Ovary (tissue), 3 donors: Measurements from ENCODE around the gene CD300LB.

Experiments
- CTCF ChIP-seq, 3 donors: fragments of 450-650 bp in 2 of 3; fragments of 200-600 bp in 1 of 3; IDR thresholded peaks; one replicate each; pipeline versions ENCODE4 v1.5.1 to v1.8.0; 2016 to 2022; ENCODE audit warnings: antibody characterized with exemption in 3 of 3, mild to moderate bottlenecking in 1 of 3
- EP300 ChIP-seq: sonication (generic); formaldehyde crosslinking; IDR thresholded peaks from one replicate; pipeline ENCODE4 v1.6.1; 2017; ENCODE audit warnings: antibody characterized with exemption
- donor health status: DM: no; HTN: no; CAD: no.

GRCh38 chr17:74512624-74513091 lies 18.6 kb downstream of the CD300LB start:
- no peak for TF ChIP-seq CTCF (IDR thresholded peaks at IDR 0.05)
- TF ChIP-seq EP300 = no peak
